Measurements from ENCODE around the gene SLC31A1. TPM values are rescaled to one million over a fixed set of nuclear protein-coding genes. Genes with fewer than 3 reads are reported as not detected.
A peak's percentile ranks its signal among the peaks of the same experiment; 100 is the strongest.

The SLC31A1 gene
- total RNA-seq, 2 experiments from 2014 or later: 9.5 to 10.2 TPM

DNA sequence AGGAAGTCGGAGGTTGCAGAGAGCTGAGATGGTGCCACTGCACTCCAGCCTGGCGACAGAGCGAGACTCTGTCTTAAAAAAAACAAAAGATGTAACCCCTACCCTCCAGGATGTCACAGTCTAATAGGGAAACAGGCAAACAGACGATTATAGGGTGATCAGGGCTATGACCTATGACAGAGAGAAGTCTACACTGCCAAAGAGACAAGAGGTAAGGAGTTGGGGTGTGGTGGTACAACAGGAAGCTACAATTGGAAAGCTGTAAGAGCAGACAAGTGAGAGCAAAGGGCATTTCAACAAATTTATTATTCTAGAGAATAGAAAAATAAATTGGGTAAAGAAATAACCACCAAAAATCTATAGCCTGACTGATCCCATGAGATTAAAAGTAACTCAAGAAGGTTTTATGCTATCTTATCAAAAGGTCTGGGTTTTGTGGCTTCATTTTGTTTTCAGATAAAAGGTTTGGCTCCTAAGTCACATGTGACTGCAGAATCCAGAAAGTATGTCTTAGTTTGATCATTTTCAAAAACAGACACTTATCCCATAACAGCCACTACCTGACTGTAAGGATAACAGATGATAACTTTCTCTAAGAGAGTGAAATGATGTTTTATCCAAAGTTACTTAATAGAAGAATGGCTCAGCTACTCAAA is 46.7 kb downstream of the SLC31A1 start:
- ChIA-PET CTCF (no interaction called here), POLR2A (no interaction called here)
- Mint-ChIP-seq H3K9me3 (ENCODE audit: insufficient read depth) (no peaks in the 10 kb centered on the region), H3K27ac (no peak overlapping the region), H3K4me1 (ENCODE audit: low read depth) (no peaks in the 10 kb centered on the region), H3K4me3 (no peak overlapping the region), H3K27me3 (ENCODE audit: low read depth) (no peaks in the 10 kb centered on the region), H3K36me3 (ENCODE audit: low read depth) (peaks cover 33% of the 10 kb centered on the region)
- no peak for DNase-seq
- ATAC-seq: no peak

DNA sequence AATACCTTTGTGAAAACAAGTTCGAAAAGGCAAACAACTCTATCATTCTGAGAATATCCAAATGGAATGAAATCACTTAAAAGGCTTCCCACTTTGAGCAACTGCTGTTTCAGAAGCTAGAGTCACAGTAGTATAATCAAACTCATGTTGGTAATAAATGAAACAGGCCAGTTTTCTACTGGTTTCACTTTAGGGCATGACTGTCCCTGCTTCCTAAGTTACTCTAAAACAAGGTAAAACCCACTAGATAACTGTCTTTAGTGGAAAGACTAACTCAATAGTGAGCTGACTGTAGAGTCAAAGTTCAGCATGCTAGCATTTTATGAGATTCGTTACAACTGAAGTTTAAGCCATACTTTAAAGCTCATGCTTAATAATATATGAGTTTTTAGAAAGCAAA is 48.0 kb downstream of the SLC31A1 start:
- peaks cover 9% of the 10 kb centered on the region for H3K4me1 Mint-ChIP-seq (ENCODE audit: low read depth)
- peaks cover 37% of the 10 kb centered on the region for H3K36me3 Mint-ChIP-seq (ENCODE audit: low read depth)
- CTCF ChIA-PET: interaction anchor here (0.7 to 1.4 kb wide), 6 partner anchors 38 to 389 kb away, joined by 3 to 7 read pairs (median 3); partner anchors contain the start of gene ALAD
- H3K27me3 Mint-ChIP-seq (ENCODE audit: low read depth): no peaks in the 10 kb centered on the region
- H3K4me3 Mint-ChIP-seq: no peak overlapping the region
- POLR2A ChIA-PET: no interaction called here
- no peak overlapping the region for H3K27ac Mint-ChIP-seq
- no peaks in the 10 kb centered on the region for H3K9me3 Mint-ChIP-seq (ENCODE audit: insufficient read depth)
- no peak for ATAC-seq
- DNase-seq: no peak

DNA sequence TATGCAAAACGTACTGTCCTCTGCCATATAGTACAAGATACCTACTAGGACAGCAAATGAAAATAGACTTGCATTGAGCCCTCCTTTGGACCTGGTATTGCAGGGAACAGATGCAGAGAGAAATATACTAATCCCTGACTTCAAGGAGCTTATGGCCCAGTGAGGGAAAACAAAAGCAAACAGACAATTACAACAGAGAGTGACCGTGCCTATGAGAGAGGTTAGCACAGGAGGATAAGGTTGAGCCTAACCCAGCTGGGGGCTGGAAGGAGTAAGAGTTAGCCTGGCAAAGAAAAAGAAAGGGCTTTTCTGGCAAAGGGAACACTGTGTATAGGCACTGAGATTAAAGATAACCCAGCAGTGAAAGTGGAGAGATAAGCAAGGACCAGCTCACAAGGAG is 48.5 kb downstream of the SLC31A1 start:
- Mint-ChIP-seq H3K9me3 (ENCODE audit: insufficient read depth) (no peaks in the 10 kb centered on the region), H3K36me3 (ENCODE audit: low read depth) (peaks cover 37% of the 10 kb centered on the region), H3K4me3 (no peak overlapping the region), H3K27me3 (ENCODE audit: low read depth) (no peaks in the 10 kb centered on the region), H3K27ac (no peak overlapping the region), H3K4me1 (ENCODE audit: low read depth) (peaks cover 10% of the 10 kb centered on the region)
- DNase-seq (no peak), ATAC-seq (no peak)
- CTCF ChIA-PET: interaction anchor here (0.8 to 1.4 kb wide), 5 partner anchors 38 to 388 kb away, joined by 3 to 7 read pairs (median 3); partner anchors contain the start of gene ALAD
- POLR2A ChIA-PET: no interaction called here

DNA sequence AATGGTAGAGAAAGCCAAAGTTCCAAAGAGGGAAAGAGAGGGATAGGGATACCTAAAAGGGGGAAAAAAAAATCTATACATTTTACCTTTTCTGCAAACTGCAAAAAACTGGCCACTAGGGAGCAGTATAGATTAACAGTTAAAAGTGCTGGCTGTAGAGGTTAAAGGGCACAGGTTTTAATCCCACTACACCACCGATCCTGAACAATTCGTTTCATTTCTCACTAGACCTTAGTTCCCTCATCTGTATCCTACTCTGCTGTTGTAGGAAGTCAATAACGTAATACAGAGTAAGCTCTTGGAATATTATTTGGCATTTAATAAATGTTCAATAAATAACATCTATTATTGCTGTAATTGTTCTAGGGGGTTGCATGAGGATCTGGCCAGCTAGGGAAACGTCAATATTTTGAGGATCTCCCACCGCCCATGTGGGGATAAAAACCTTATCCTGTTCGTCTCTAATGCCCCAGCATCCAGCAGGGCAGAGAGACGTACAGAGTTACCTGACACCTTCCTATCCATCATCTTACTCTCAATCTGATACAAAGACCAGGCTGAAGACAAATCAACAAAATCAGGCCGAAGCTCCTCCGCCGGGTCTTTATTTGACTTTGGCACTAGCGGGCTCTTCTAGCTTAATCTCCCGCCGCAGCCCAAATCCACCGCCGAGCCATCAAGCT is 53.3 kb downstream of the SLC31A1 start:
- Mint-ChIP-seq H3K4me1 (ENCODE audit: low read depth) (peaks cover 14% of the 10 kb centered on the region), H3K4me3 (no peak overlapping the region), H3K36me3 (ENCODE audit: low read depth) (peaks cover 38% of the 10 kb centered on the region), H3K9me3 (ENCODE audit: insufficient read depth) (no peaks in the 10 kb centered on the region), H3K27me3 (ENCODE audit: low read depth) (no peaks in the 10 kb centered on the region), H3K27ac (no peak overlapping the region)
- POLR2A ChIA-PET: interaction anchor here (0.7 to 2.7 kb wide), 11 partner anchors 16 to 139 kb away, joined by 3 to 25 read pairs (median 4); partner anchors contain the start of genes BSPRY, C9orf43, FKBP15 and HDHD3
- ATAC-seq (peak; percentile 19), DNase-seq (peak; percentile 63)
- CTCF ChIA-PET: interaction anchor here (0.7 to 5.7 kb wide), 47 partner anchors 9 to 408 kb away, joined by 3 to 105 read pairs (median 5); partner anchors contain the start of genes ALAD, C9orf43, FKBP15 and HDHD3

DNA sequence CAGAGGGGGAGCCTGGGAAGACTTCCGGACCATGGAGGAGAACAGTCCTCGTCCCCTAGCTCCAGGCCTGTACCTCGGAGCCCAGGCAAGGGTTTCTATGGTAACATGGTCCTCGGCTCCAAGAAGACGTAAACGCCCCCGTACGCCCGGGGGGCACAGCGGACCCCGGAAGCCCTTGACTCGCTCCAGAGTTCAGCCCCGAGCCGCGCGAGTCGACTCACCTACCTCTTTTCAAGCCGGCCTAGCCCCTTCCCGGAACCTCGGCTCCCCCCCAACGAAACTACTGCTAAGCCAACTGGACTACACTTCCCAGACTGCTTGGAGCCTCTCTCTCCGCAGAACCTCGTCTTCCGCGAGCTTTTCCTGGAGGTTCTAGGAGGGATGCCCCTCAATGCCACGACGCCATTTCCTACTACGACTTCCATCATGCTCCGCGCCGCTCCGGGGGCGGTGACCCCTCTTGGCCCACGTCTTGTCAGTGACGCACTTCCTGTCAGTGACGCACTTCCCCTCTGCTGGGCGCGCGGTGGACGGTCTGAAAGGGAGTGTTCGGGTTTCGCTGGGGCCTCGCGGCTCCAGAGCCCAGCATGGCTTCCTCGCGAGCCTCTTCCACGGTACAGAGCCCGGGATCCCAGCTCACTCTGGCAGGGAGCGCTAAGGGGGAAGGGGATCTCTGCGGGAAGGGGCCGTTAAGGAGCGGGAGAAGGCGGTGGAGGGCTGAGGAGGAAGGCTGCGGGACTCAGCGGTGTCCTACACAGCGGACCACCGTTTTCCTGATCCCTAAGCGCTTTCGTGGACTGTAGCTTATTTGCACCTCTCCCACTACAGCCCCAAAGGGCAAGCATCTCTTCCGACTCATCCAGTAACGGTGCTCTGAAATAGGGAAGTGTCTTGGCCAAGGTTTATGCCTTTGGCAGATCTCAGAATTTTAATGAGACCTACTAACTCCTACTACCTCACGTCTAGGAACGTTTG is 54.1 kb downstream of the SLC31A1 start, which contains the start of the genes CDC26 and PRPF4:
Gene CDC26 (minus strand): TSS at position 416 of the 975 bp plus-strand sequence. CDS start 3,065 bp downstream, outside the sequence.
Gene PRPF4 (plus strand): TSS at position 502 of the 975 bp plus-strand sequence. CDS start 86 bp downstream, at position 588.
- CTCF ChIA-PET: interaction anchor here (0.7 to 5.7 kb wide), 41 partner anchors 9 to 408 kb away, joined by 3 to 105 read pairs (median 5); partner anchors contain the start of genes ALAD, C9orf43, FKBP15 and HDHD3
- POLR2A ChIA-PET: interaction anchor here (0.7 to 2.7 kb wide), 11 partner anchors 15 to 138 kb away, joined by 3 to 25 read pairs (median 4); partner anchors contain the start of genes BSPRY, C9orf43, FKBP15 and HDHD3
- no peak within 1 kb of the TSS for H3K4me3 Mint-ChIP-seq
- peak; percentile 95 for ATAC-seq
- peaks cover 21% of the 10 kb centered on the region for H3K4me1 Mint-ChIP-seq (ENCODE audit: low read depth)
- H3K27me3 Mint-ChIP-seq (ENCODE audit: low read depth): no peaks in the 10 kb centered on the region
- peaks cover 45% of the 10 kb centered on the region for H3K36me3 Mint-ChIP-seq (ENCODE audit: low read depth)
- H3K9me3 Mint-ChIP-seq (ENCODE audit: insufficient read depth): no peaks in the 10 kb centered on the region
- peak; percentile 98 for DNase-seq
- H3K27ac Mint-ChIP-seq: no peak within 1 kb of the TSS

DNA sequence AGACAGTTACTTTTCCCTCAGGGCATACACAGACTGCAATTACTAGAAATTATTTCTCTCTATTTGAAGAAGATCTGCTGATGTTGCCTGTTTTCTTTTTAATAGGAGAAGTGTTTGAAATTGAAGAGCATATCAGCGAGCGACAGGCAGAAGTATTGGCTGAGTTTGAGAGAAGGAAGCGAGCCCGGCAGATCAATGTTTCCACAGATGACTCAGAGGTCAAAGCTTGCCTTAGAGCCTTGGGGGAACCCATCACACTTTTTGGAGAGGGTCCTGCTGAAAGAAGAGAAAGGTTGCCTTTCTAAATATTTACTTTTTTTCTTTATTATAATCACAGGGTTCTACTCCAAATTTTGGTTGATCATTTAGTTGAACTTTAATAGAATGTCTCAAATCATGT is 57.5 kb downstream of the SLC31A1 start:
- CTCF ChIA-PET: no interaction called here

DNA sequence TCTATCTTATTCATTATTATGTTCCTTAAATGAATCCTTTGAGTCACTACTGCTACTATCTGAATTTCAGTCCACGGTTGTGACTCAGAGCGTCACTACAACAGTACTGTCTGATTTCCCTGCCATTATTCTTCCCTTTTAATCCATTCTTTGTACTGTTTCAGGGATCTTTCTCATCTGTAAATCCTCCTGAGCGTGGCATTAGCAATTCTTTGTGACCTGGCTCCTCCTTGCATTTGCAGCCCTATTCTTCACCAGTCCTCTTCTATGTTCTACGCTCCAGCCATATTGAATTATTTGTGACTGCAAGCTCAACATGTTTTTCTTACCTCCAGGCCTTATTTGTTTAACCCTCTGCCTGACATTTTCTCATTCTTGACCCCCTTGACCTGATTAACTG is 60.0 kb downstream of the SLC31A1 start:
- Mint-ChIP-seq H3K4me1 (ENCODE audit: low read depth) (peaks cover 12% of the 10 kb centered on the region), H3K9me3 (ENCODE audit: insufficient read depth) (no peaks in the 10 kb centered on the region), H3K4me3 (no peak overlapping the region), H3K27ac (no peak overlapping the region), H3K36me3 (ENCODE audit: low read depth) (peaks cover 63% of the 10 kb centered on the region), H3K27me3 (ENCODE audit: low read depth) (no peaks in the 10 kb centered on the region)
- no peak for DNase-seq
- CTCF ChIA-PET: no interaction called here
- no peak for ATAC-seq
- POLR2A ChIA-PET: no interaction called here

More for the DNA sequence above, 57.5 kb downstream of the SLC31A1 start:
- peaks cover 17% of the 10 kb centered on the region for H3K4me1 Mint-ChIP-seq (ENCODE audit: low read depth)
- no peak for ATAC-seq
- no peak overlapping the region for H3K27ac Mint-ChIP-seq
- no peak overlapping the region for H3K4me3 Mint-ChIP-seq
- no peaks in the 10 kb centered on the region for H3K27me3 Mint-ChIP-seq (ENCODE audit: low read depth)
- no peak for DNase-seq
- no peaks in the 10 kb centered on the region for H3K9me3 Mint-ChIP-seq (ENCODE audit: insufficient read depth)
- H3K36me3 Mint-ChIP-seq (ENCODE audit: low read depth): peaks cover 49% of the 10 kb centered on the region
- POLR2A ChIA-PET: no interaction called here

DNA sequence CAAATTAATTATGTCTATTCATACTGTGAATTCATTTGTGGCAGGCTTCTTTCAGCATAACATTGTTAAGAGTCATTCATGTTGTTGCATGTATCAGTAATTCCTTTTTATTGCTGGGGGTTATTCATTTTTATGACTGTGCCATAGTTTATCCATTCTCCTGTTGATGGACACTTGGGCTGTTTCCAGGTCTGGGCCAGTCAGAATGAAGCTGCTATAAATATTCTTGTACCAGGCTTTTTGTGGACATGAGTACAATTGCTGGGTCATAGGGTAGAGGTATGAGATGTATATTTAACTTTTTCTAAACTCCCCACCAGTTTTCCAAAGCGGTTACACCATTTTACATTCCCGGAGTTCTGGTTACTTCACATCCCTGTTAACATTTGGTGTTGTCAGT is 67.7 kb downstream of the SLC31A1 start:
- H3K36me3 Mint-ChIP-seq (ENCODE audit: low read depth): peaks cover 65% of the 10 kb centered on the region
- no peaks in the 10 kb centered on the region for H3K4me1 Mint-ChIP-seq (ENCODE audit: low read depth)
- ATAC-seq (no peak), DNase-seq (no peak)
- no peak overlapping the region for H3K4me3 Mint-ChIP-seq
- no peaks in the 10 kb centered on the region for H3K27me3 Mint-ChIP-seq (ENCODE audit: low read depth)
- CTCF ChIA-PET: no interaction called here
- H3K27ac Mint-ChIP-seq: no peak overlapping the region
- POLR2A ChIA-PET: no interaction called here
- H3K9me3 Mint-ChIP-seq (ENCODE audit: insufficient read depth): no peaks in the 10 kb centered on the region

DNA sequence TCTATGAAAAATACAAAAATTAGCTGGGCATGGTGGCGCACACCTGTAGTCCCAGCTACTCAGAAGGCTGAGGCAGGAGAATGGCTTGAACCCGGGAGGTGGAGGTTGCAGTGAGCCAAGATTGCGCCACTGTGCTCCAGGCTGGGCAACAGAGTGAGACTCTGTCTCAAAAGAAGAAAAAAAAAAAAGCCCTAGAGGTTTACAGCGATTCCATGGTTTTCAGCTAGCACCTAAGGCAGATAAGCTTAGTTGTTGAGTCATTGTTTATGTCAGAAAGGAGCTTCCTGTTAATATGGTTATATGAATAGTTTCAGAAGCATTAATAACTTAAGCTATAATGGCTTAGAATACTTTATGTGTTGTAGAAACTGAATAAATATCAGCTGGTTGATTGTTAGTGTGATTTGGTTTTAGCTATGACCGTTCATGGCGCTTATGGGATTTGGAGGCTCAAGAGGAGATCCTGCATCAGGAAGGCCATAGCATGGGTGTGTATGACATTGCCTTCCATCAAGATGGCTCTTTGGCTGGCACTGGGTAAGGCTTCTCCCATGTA is 68.8 kb downstream of the SLC31A1 start:
- Mint-ChIP-seq H3K4me1 (ENCODE audit: low read depth) (no peaks in the 10 kb centered on the region), H3K36me3 (ENCODE audit: low read depth) (peaks cover 56% of the 10 kb centered on the region), H3K27ac (no peak overlapping the region), H3K9me3 (ENCODE audit: insufficient read depth) (no peaks in the 10 kb centered on the region), H3K4me3 (no peak overlapping the region), H3K27me3 (ENCODE audit: low read depth) (no peaks in the 10 kb centered on the region)
- ATAC-seq (no peak), DNase-seq (no peak)
- POLR2A ChIA-PET: interaction anchor here (1.7 kb wide), 1 partner anchor 15 kb away, joined by 5 read pairs; the partner anchor contains the start of genes CDC26 and PRPF4
- CTCF ChIA-PET: interaction anchor here (1.1 kb wide), 1 partner anchor 15 kb away, joined by 3 read pairs; no protein-coding TSS in a partner anchor

DNA sequence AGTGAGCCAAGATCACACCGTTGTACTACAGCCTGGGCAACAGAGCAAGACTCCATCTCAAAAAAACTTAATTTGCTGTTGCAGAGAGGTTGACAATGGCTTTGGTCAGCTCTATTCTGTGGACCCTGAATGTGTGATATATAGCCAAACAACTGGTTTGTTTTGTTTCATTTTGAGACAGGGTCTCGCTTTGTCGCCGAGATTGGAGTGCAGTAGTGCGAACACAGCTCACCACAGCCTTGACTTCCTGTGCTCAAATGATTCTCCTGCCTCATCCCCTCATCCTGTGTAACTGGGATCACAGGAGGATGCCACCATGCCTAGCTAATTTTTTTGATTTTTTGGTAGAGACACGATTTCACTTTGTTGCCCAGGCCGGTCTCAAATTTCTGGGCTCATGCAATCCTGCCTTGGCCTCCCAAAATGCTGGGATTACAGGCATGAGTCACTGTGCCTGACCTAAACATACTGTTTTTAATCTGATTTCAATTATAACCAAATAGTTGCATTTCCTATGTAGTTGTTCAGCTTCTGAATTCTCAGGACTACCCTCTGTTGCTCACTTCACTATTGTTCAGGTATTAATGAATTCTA is 72.0 kb downstream of the SLC31A1 start:
- Mint-ChIP-seq H3K4me1 (ENCODE audit: low read depth) (no peaks in the 10 kb centered on the region), H3K27me3 (ENCODE audit: low read depth) (peaks cover 2% of the 10 kb centered on the region), H3K27ac (no peak overlapping the region), H3K9me3 (ENCODE audit: insufficient read depth) (no peaks in the 10 kb centered on the region), H3K4me3 (no peak overlapping the region), H3K36me3 (ENCODE audit: low read depth) (peaks cover 36% of the 10 kb centered on the region)
- ATAC-seq: no peak
- CTCF ChIA-PET: interaction anchor here (1.0 kb wide), 1 partner anchor 388 kb away, joined by 3 read pairs; no protein-coding TSS in a partner anchor
- DNase-seq: no peak
- POLR2A ChIA-PET: interaction anchor here (0.6 kb wide), 1 partner anchor 33 kb away, joined by 6 read pairs; no protein-coding TSS in a partner anchor

All from activated CD8-positive, alpha-beta T cell treated with anti-CD3 and anti-CD28 coated beads, Interleukin-2, amount 10 ng/mL, durations not matched to agents 7 days and 5 days (primary cell).